Right kidney (tissue), 1 donor: ENCODE data around the gene MND1.

ENCODE experiments used
- DNase-seq: peaks from one replicate; pipeline ENCODE4 v3.0.0-alpha.2; 2016

Gene MND1

GRCh38 chr4:153345012-153345981 is 809 bp downstream of the MND1 start:
- no peak for DNase-seq

DNA sequence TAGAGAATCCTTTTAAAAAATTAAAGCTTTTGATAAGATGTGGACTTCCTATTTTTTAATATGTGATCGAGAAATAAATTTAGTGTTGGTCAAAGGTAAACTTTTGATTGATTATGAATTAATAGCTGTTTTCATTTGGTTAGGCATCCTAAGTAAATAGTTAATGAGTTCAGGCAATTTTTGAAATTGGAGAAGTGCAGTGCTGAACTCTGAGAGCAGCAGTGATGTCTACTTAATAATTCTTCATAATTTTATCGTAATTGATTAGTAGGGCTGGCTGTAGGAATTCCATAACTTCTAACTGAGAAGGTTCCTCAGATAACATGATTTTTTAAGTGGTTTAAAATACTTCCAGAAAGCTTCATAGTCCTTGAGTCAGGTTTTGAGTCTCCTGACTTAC is 1.5 kb downstream of the MND1 start:
- no peak for DNase-seq

GRCh38 chr4:153346563-153346962 is 2.1 kb downstream of the MND1 start:
- DNase-seq, result no peak

GRCh38 chr4:153347117-153347516 is 2.6 kb downstream of the MND1 start:
- no peak for DNase-seq

- DNase-seq, result no peak
These were observed 3.5 kb downstream of the MND1 start for GRCh38 chr4:153348006-153348405.

DNA sequence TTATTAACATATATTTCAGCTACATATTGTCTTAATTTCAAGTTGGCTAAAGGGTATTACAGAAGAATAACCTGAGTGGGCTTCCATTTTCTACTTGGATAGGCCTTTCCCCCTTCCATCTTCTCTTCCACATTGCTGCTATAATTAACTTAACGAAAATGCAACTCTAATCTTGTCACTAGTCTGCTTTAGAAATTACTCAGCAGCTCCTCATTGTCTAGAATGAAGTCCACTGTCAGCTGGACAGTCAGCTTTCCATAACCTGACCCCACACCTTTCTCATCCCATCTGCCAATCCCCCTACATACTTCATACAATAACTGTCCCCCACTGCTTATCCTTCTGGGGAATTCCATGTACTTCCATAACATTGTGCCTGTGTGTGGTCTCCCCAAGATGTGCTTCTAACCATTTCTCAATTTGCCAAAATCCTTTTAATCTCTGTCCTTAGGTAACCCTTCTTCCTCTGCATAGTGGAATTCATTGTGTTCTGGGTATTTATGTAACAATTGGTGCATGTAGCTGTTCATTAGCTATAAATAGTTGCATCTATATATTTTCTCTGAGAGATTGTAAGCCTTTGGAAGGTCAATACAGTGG is 4.8 kb downstream of the MND1 start:
- DNase-seq, result no peak

DNA sequence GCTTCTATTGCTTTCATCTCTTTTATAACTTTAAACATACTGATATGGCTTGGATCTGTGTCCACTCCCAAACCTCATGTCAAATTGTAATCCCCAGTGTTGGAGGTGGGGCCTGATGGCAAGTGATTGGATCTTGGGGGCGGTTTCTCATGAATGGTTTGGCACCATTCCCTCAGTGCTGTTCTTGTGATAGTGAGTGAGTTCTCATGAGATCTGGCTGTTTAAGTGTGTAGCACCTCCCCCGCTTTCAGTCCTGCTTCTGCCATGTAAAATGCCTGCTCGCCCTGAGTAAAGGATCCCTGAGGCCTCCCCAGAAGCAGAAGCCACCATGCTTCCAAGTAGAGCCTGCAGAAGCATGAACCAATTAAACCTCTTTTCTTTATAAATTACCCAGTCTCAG is 17.7 kb downstream of the MND1 start:
- DNase-seq, result no peak

DNA sequence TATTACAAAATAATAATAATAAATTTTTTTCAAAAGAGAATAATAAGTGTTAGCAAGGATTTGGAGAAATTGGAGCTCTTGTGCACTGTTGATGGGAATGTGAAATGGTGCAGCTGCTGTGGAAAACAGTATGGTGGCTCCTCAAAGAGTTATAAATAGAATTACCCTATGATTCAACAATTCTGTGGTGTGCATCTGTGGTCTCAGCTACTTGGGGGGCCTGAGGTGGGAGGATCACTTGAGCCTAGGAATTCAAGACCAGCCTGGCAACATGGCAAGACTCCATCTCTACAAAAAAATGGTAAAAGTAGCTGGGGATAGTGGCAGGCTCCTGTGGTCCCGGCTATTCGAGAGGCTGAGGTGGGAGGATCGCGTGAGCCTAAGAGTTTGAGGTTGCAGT is 19.6 kb downstream of the MND1 start:
- DNase-seq, result no peak

DNA sequence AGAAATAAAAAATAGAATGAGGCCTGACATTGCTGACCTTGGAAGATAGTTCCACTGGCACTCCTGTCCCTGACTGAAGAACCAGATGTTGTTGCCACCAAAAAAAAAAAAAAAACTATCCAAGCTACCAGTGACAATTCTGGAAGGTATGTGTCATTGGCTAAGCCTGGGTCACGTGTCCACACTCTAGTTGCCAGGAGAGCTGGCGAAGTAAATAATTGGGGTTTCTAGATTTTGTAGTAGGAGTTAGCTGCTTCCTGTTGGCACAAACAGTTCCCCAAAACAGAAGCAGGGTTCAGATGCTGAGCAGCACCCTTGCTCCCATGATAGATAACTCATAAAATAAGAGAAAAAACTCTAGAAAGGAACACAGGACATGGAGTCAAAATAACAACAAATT is 20.5 kb downstream of the MND1 start:
- DNase-seq, result no peak

DNA sequence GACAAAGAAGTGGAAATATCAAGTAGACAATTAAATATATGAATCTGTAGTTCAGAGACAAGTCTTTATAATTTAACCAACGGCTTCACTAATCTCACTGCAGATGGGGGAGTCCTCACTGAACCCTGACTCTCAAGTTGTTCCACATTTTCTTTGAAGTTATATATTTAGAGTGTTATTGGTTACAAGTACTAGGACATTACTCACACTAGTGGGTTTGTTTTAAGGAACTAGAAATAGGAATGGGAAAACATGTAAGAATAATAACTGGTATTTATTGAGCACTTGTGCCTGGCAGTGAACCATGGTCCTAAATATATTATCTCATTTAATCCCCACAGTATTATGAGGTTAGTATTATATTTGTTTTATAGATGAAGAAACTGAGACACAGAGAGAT is 22.0 kb downstream of the MND1 start:
- no peak for DNase-seq

- no peak for DNase-seq
These were observed 22.6 kb downstream of the MND1 start for GRCh38 chr4:153367092-153367491.

GRCh38 chr4:153369021-153369420 is 24.5 kb downstream of the MND1 start:
- no peak for DNase-seq

- no peak for DNase-seq
These were observed 27.3 kb downstream of the MND1 start for GRCh38 chr4:153371701-153372234.

- DNase-seq, result no peak
These were observed 28.6 kb downstream of the MND1 start for GRCh38 chr4:153372967-153373562.

DNA sequence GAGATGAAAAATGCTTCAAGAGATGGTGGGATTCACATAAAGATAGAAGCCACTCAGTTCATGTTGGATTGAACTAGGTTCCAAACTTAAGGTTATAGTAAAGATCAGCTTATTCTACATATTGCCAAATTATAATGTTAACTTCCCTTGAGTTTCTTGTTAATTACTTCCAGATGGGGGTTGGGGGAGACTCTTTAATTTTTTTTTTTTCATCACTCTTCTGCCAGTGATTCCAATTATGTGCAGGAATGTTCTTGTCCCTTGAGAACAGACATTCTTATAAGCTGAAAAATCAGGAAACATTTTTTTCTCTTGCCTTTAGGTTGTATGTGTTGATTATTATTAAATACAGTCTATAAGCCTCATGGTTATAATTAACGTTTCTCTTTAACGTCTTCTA is 30.0 kb downstream of the MND1 start:
- DNase-seq, result no peak

DNA sequence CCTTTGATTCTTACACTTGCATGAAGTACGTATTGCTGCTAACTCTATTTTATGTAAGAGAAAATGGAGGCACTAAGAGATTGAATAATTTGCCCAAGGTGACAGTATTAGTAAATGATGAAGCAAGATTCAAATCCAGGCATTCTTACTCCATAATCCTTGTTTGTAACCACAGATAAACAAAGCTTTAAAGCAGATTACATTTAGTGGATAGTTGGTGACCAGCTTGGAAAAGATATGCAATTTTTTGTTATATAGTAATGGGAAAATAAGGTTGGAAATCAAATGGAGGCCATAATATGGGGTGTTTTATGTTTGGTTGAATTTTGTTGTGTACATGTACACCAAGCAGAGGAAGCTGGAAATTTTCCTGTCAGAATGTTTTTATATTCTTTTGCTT is 30.8 kb downstream of the MND1 start:
- DNase-seq, result no peak

- no peak for DNase-seq
These were observed 38.6 kb downstream of the MND1 start for GRCh38 chr4:153383131-153383530.

DNA sequence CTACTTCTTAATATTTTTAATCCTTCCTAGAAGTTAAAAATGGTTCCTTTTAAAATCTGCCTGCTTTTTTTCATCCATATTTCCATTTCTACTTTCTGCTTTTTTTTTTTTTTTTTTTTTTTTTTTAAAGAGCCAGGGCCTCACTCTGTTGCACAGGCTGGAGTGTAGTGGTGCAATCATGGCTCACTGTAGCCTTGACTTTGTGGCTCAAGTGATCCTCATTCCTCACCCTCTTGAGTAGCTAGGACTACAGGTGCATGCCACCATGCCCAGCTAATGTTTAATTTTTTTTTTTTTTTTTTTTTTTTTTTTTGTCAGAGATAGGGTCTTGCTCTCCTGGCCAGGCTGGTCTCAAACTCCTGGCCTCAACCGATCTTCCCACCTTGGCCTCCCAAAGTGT is 39.7 kb downstream of the MND1 start:
- no peak for DNase-seq

DNA sequence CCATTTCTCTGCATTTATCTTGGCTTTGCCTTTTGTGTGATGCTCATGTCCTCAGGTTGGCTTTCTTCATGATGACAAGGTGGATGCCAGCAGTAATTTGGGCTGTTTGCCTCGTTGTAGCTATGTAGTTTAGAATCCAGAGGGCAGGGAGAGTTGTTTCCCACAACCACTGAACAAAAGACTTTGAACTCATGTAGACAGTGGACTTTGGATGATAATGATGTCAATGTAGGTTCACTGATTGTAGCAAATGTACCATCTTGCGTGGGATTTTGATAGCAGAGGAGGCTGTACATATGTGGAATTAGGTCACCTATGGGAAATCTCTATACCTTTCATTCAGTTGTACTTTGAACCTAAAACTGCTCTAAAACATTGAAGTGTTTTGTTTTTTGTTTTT is 41.3 kb downstream of the MND1 start:
- no peak for DNase-seq

GRCh38 chr4:153387981-153388380 is 43.5 kb downstream of the MND1 start:
- no peak for DNase-seq

- no peak for DNase-seq
These were observed 48.9 kb downstream of the MND1 start for GRCh38 chr4:153393397-153393796.

GRCh38 chr4:153394945-153395344 is 50.5 kb downstream of the MND1 start:
- no peak for DNase-seq

DNA sequence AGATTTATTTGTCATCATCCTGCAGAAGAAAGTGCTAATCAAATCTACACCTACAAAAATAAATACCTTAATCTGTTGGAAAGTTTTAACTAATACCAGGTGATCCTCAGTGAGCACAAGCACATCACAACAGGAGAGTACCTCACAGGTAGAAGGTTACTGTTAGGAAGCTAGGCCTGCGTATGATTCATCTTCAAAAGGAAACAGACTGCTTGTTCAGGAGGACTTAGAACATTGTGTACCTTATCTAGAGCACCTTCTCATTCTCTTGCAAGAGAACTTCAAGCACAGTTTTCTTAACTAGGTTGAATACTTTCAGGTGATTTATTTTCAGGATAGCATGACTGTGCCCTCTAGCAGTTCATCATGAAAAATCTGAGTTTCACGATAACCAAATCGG is 54.2 kb downstream of the MND1 start:
- no peak for DNase-seq
